GM12891 (cell line): ENCODE measurements around the gene HIPK2.

Experiments used
- POLR2A ChIP-seq: IDR thresholded peaks from 2 replicates; pipeline ENCODE4 v1.6.1; 2011; ENCODE audit warnings: low read depth, low read length, control low read depth
- POLR2AphosphoS5 ChIP-seq: IDR thresholded peaks from 2 replicates; pipeline ENCODE4 v1.6.1; 2011; ENCODE audit warnings: low read depth, low read length, control low read depth
- POU2F2 ChIP-seq: IDR thresholded peaks from 2 replicates; pipeline ENCODE4 v1.6.1; 2011; ENCODE audit warnings: low read depth, mild to moderate bottlenecking, control low read depth, low read length, moderate library complexity
- SPI1 ChIP-seq: IDR thresholded peaks from 2 replicates; pipeline ENCODE4 v1.6.1; 2011; ENCODE audit warnings: low read depth, low read length, control low read depth
- TAF1 ChIP-seq: IDR thresholded peaks from 2 replicates; pipeline ENCODE4 v1.6.1; 2011; ENCODE audit warnings: low read depth, low read length, control low read depth

DNA sequence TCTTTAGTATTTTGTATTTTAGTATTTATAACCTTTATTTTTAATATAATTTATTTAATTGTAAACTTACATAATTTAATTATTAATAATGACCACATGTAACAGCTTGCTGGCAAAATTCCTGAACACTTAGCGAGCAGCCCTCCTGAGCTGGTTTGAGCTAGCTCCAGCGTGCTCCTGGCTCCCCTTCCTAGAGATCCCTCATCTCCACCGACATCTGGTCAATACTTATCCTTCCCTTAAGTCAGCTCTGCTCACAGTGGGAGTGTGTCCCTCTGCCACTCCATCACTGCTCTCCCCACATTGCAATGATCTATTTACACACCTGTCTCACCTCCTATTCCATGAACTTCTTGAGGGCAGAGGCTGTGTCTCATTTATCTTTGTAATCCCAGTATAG is 30.6 kb upstream of the HIPK2 start:
- TF ChIP-seq SPI1, result no peak
- no peak for TF ChIP-seq POLR2A
- no peak for TF ChIP-seq POLR2AphosphoS5
- TF ChIP-seq TAF1, result no peak
- no peak for TF ChIP-seq POU2F2
